LoVo (cell line): ENCODE results near the gene PVALB.
"Not testable (repeated sequence)": the region's sequence is repeated elsewhere in the genome, so short reads cannot be mapped to it uniquely, and the experiment has no call there.

Source experiments
- DNase-seq: peaks from one replicate; pipeline ENCODE4 v3.0.0-alpha.2; 2016; ENCODE audit warnings: low spot score

Gene PVALB

DNA sequence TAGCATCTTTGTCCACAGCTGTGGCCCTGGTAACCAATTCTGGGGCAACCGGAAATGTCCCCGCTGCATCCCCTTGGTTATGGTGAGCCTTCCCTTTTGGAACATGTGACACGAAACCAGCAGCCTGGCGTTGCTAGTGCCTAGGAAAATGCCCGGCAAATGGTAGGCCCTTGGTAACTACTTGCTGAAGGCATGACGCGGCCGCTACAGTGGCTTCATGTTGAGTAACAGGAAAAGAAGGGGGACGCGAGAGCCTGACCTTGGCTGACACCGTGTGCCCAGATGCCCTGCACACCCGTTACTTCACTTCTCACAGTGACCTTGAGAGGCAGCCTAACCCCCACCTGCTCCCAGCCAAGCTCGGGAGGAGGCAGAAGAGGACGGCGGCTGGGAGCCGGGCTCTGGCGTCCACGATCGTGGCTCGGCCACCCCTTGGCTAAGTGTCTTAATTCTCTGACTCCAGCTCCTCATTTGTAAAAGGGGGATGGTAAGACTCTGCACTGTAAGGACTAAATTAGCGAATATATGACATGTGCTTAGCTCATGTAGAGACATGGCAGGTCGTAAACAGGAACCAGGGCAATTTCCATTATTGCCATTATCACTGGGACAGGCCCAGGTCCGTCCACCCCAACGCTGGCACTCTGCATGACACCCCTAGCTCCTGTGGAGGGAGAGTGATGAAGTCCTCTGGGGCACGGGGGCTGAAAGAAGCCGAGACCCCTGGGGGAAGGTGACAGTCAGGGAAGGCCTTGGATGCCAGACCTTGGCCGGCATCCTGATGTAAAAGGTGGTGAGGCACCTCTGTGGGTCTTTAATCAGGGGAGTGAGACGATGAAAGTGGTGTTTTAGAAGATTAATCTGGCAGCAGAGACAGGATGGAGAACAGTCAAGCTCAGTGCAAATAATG lies 59.8 kb downstream of the PVALB start:
- no peak for DNase-seq

- no peak for DNase-seq
Observed at GRCh38 chr22:36756031-36756430, 60.8 kb downstream of the PVALB start.

GRCh38 chr22:36755316-36755715 lies 61.5 kb downstream of the PVALB start:
- DNase-seq = no peak

- DNase-seq = not testable (repeated sequence)
Observed at GRCh38 chr22:36754881-36755280, 62.0 kb downstream of the PVALB start.

DNA sequence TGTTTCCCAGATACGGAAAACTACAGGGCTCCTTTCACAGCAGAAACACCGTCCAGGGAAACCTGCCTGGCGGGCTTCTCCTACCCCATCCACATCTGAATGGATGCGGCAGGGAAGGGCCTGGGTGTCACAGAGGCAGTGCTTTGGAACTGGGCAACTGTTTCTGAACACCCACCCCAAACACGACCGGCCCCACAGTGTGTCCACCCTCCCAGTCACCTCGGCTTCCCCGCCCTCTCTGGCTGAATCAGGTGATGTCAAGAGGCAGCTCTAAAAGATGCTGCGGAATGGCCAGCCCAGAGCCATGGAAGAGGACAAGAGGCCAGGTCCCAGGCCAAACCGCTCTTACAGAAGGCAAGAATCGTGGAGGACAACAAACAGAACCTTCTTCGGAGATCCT lies 62.9 kb downstream of the PVALB start:
- DNase-seq = no peak

GRCh38 chr22:36753120-36753802 lies 63.6 kb downstream of the PVALB start:
- peak; percentile 60 for DNase-seq
